Adipose tissue (tissue), 3 donors: ENCODE results near the gene SCUBE1. TPM values are rescaled to one million over a fixed set of nuclear protein-coding genes. Genes with fewer than 3 reads are reported as not detected.

ENCODE experiments used
- H3K27ac ChIP-seq: one replicate; pipeline ENCODE4 v1.5.1; 2013; ENCODE audit warnings: low read depth, low read length
- WGBS, 3 donors: extraction: QIAGEN DNeasy Blood & Tissue Kit; methylation state at CpG; one replicate each; pipeline ENCODE4 v1.1.7; 2013; 5-methylcytosine and 5-hydroxymethylcytosine counted together
- polyA plus RNA-seq, 3 donors: library from polyadenylated mRNA; stranded (reverse); fragments of 200-250 nt; gene quantifications; one replicate each; pipeline ENCODE4 v1.2.3, GENCODE V29; 2013
- donor health status: healthy with polysubstance abuse.
- donor health status: Bipolar disorder and iron deficiency.
- donor health status: healthy.

Gene SCUBE1
- polyA plus RNA-seq, 3 donors, result 0.03 to 0.79 (median 0.28) TPM

- no peak overlapping the region for H3K27ac ChIP-seq
- WGBS, 3 donors, result 68 to 77% (median 72%) methylated on average over 15 of the region's 15 CpGs
Measured at GRCh38 chr22:43150731-43151206, 192.4 kb downstream of the SCUBE1 start.

- H3K27ac ChIP-seq, result no peak overlapping the region
- 45 to 58% (median 52%) methylated on average over 6 of the region's 6 CpGs for WGBS, 3 donors
Measured at GRCh38 chr22:43148581-43148980, 194.6 kb downstream of the SCUBE1 start.

GRCh38 chr22:43147821-43148220, 195.4 kb downstream of the SCUBE1 start:
- WGBS, 3 donors, result 40 to 67% (median 46%) methylated on average over 8 of the region's 8 CpGs
- no peak overlapping the region for H3K27ac ChIP-seq

Other genes starting within 250 kb of the SCUBE1 start
- gene BIK, start 232.6 kb downstream of the SCUBE1 start, polyA plus RNA-seq, result 1 to 10 TPM in 1 of 3 donors, under 1 TPM in 1, not detected in 1; 1.00 to 1.0 TPM
- gene MCAT, start 200.0 kb downstream of the SCUBE1 start, polyA plus RNA-seq, result 10 to 100 TPM in 2 of 3 donors, 1 to 10 TPM in 1; 9.8 to 19.8 (median 15.3) TPM
- gene TSPO, start 191.8 kb downstream of the SCUBE1 start, polyA plus RNA-seq, result 100 to 1,000 TPM; 138 to 661 (median 447) TPM
- gene TTLL12, start 156.2 kb downstream of the SCUBE1 start, polyA plus RNA-seq, result 10 to 100 TPM; 20.1 to 30.0 (median 23.2) TPM
- gene MPPED1, start 68.6 kb upstream of the SCUBE1 start, polyA plus RNA-seq, result under 1 TPM in 1 of 3 donors, not detected in 2; 0.16 TPM